Erythroblast (primary cell): Measurements from ENCODE around the gene HP1BP3.
A peak's percentile ranks its signal among the peaks of the same experiment; 100 is the strongest.

Experiments
- DNase-seq, 2 experiments: peaks; one replicate each; lab custom pipeline; 2025; lab: John Stamatoyannopoulos, UW
- GATA1 ChIP-seq: IDR thresholded peaks from 2 replicates; pipeline ENCODE4 v1.6.1; 2011; ENCODE audit warnings: low read depth, mild to moderate bottlenecking, control low read depth, low read length, moderate library complexity
- POLR2A ChIP-seq: IDR thresholded peaks from 2 replicates; pipeline ENCODE4 v1.6.1; 2011; ENCODE audit warnings: mild to moderate bottlenecking, low read length

The HP1BP3 gene

DNA sequence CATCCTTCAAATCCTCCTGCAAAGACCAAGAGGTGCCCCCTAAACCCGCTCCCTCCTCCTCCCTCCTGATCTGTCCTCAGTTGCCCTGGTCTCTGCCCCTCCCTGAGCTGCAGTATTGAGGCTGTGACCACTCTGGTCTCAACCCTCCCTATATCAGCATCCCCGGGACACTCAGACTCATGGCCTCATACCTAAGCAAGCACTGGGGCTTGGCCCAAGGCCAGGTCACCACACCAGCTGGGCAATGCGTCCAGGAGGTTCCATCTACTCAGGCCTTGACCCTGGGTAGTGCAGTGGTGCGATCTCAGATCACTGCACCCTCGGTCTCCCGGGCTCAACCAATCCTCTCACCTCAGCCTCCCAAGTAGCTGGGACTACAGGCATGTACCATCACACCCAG lies 79.0 kb downstream of the HP1BP3 start:
- DNase-seq: no peak
- no peak for TF ChIP-seq POLR2A
- no peak for TF ChIP-seq GATA1

DNA sequence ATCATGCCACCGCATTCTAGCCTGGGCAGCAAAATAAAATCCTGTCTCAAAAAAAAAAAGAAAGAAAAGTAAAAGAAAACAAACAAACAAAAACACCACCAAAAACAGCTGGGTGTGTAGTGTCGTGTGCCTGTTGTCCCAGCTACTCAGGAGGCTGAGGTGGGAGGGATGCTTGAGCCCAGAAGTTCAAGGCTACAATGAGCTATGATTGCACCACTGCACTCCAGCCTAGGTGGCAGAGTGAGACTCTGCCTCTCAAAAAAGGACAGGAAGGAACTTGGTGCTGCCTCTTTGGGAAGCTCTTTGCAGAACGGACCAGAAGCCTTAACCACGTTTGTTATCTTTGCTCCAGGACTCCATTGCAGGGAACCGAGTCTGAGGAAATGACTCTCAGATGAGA lies 80.3 kb downstream of the HP1BP3 start:
- no peak for TF ChIP-seq GATA1
- no peak for TF ChIP-seq POLR2A
- DNase-seq: no peak

DNA sequence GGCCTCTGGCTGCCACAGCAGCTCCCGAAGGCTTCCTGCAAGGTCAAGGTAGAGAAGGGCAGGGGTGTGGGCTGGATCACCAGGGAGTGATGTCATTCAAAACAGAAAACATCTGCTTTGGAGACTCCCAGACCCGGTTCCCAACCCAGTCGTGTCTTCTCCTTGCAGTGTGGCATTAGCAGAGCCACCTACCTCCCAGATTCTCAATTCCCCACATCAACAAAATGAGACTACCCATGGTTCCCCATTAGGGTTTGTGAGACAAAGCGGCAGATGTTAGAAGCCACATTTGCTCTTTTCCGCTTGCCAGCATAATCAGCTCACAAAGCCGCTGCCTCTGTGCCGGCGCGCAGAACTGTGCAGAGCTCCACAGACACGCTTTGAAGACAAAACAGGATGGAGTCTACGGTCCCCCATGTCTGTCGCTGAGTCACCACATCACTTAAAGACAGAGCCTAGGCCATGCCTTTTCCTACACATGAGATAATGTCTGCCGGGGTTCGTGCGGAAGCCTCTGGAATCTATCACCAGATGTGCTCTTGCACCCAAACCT lies 81.8 kb downstream of the HP1BP3 start:
- no peak for DNase-seq
- TF ChIP-seq POLR2A: no peak
- TF ChIP-seq GATA1: no peak

DNA sequence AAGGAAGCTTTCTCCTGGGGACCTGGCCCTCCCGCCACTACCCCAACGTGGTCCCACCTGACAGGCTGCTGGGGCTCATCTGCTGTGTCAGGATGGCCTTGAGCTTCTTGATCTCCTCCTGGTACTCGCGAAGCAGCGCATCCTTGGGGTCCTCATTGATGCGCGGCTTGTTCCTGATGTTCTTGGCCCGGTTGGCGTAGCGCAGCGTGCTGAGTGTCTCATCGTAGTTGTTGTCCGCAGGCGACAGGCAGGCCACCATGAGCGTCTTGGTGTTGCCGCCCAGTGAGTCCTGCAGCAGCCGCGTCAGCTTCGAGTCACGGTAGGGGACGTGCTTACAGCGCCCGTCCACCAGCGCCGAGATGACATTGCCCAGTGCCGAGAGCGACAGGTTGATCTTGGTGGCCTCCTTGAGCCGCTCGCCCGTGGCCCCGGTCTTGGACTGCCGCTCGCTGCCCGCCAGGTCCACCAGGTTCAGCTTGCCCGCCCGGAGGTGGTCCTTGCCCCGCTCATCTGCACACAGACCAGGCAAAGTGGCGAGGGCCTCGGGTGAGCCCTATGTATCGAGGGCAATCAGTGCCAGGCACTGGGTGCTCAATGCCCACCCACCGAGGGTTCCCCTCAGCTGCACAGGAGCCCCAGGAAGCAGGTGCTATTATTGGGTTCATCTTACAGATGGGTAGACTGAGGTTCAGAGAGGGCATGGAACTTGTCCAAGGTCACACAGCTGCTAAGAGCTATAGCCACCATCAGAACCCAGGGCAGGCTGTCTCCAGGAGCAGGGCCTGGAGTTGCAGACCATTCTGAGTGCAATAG lies 82.5 kb downstream of the HP1BP3 start:
- DNase-seq: no peak
- TF ChIP-seq POLR2A (no peak), GATA1 (no peak)

DNA sequence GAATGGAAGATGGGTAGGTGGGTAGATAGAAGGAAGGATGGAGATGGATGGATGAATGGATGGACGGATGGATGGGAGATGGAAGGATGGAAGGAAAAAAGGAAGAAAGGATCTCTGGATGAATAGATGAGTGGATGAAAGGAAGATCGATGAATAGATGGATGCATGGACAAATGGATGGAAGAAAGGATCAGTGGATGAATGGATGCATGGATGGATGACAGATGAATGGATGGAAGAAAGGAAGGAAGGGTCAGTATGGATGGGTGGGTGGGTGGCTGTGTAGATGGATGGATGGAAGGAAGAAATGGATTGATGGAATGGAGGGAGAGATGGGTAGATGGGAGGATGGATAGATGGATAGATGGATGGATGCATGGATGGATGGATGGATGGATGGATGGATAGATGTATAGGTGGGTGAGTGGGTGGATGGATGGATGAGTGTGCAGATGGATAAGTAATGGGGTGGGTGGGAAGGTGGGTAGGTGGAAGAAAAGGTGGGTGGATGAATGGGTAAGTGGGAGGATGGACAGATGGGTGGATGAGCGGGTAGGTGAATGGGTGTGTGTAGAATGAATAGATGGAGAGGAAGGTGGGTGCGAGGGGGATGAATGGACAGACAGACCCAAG lies 83.9 kb downstream of the HP1BP3 start:
- no peak for TF ChIP-seq GATA1
- TF ChIP-seq POLR2A: no peak
- DNase-seq: no peak

DNA sequence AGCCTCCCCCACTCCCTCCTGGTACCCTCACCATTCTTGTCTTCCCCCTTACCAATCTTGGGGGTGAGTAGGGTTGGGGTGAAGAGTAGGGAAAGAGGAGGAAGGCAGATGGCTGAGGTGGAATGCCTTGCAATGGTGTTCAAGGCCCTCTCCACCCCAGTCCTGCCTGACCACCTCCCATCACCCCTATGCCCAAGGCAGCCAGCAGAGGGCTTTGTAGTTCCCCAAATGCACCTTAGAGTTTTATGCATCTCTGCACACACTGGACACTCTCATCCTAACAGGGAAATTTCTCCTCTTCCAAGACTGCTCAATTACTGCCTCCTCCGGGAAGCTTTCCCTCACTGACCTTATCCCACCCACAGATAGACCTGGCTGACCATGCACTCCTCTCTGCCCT lies 84.7 kb downstream of the HP1BP3 start:
- DNase-seq: peak in 1 of 2 experiments; percentile 11
- TF ChIP-seq POLR2A (no peak), GATA1 (no peak)

DNA sequence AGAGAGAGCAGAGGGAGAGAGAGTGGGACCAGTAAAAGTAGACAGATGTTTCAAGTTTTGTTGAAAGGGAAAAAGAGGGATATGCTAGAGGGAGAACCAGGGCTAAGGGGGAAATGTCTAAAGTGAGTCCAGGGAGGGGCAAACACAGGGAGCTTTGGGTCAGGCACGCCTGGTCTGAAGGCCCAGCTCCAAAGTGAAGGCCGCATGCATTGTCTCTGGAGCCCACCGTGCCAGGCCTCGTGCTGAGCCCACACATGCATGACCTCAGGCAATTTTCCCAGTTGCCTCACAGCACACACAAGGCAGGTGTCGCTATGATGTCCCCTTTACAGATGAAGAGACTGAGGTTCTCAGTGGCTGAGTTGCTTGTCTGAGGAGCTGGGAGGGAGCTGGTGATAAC lies 85.3 kb downstream of the HP1BP3 start:
- no peak for DNase-seq
- TF ChIP-seq POLR2A: no peak
- no peak for TF ChIP-seq GATA1

DNA sequence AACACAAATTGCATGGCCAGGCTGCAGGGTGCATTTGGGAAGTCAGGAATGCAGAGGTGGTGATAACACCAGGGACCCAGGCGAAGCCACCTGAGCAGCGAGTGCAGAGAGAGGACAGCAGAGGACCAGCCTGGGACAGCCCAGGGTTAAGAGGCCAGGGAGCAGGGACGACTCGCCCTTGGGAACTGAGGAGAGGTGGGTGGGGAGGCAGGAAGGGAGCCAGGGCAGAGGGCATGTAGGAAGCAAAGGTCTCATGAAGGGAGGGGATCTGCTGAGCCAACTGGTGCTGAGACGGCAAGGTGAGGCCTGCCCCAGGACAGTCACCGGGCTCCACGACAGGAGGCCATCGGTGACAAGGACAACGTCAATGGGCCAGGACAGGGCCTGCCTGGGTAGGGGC lies 85.7 kb downstream of the HP1BP3 start:
- TF ChIP-seq POLR2A: no peak
- no peak for TF ChIP-seq GATA1
- no peak for DNase-seq

DNA sequence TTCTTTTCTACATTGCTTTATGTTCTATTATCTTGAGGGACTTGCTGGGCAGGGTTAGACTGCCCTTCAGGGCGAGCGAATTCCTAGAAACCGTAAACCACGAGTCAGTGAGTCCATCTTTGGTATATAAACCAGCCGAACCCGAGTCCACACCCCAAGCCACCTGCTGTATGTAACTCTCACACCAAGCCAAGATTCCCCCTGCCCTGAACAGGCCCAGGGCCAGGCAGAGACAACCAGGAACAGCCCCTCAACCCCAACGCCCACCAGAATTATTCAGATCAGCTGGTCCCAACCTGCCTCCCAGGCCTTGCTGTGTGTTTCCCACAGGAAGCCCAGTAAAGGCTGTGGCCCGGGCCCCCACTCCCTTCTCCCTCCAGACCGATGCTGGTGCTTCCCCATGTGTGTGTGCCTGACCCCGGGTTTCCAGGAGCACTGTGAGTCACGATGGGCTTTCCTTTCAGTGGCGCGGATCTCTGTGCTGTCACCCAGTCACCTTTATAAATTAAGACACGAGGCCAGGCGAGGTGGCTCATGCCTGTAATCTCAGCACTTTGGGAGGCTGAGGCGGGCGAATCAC lies 86.4 kb downstream of the HP1BP3 start:
- no peak for DNase-seq
- no peak for TF ChIP-seq POLR2A
- TF ChIP-seq GATA1: no peak

DNA sequence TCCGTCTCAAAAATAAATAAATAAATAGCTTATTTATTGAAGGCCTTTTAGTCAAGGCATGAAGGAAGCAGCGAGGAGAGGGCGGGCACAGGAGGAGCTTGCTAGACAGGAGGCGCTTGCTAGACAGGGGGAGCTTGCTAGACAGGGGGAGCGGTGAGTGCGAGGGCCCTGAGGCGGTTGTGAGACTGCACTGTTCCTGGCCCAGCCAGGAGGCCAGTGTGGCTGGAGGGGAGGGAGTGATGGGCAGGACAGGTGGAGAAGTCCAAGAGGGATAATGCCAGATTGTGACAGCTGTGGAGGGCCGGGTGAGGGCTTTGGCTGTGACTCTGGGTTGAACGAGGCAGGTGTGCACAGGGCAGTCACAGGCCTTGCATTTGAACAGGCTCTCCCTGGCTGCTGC lies 87.5 kb downstream of the HP1BP3 start:
- DNase-seq: no peak

DNA sequence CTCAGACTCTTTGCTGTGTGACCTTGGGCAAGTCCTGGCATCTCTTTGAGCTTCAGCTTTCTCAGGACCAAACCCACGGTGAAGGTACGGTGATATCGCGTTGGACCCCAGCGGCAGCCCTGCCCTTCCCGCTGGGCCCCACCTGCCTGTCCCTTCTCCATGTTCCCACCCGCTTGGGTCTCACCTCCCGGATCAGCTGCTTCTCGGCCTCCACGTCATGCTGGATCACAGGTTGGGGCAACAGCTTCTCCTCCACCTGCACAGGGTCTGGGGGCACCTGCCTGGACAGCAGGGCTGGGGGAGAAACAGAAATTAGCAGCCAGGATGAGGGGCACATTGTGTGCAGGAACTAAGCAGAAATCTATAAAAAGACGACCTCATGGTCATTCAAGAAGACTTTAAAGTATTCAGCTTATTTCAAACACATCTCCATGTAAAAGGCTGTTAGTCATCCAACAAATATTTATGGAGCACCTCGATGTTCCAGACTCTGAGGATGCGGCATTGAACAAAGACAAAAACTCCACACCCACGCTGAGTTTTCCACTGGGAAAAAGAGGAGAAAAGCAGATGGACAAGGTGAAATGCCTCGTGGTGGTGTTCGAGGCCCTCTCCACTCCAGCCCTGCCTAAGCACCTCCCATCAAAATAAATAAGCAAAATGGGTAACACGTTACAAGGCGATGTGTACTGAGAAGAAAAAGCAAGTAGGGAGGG lies 88.8 kb downstream of the HP1BP3 start:
- DNase-seq: no peak
- TF ChIP-seq POLR2A (no peak), GATA1 (no peak)

More for the DNA sequence above, 87.5 kb downstream of the HP1BP3 start:
- TF ChIP-seq POLR2A: no peak
- TF ChIP-seq GATA1: no peak

DNA sequence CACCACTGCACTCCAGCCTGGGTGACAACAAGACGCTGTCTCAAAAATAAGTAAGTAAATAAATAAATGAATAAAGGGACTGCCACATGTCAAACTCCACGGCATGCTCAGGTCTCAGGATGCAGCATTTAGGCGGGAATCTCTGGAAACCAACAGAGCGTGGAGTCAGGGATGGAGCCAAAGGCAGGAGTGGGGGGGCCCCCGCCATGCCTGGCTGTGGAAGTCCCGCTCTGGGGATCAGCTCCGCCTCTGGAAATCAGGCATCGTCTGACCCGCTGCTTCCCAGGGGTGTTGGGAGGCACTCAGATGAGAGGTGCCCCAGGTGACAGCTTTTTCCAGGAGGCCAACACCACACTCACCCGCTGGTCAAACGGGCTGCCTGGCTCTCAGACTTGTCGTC lies 89.5 kb downstream of the HP1BP3 start:
- no peak for DNase-seq
- TF ChIP-seq GATA1: no peak
- no peak for TF ChIP-seq POLR2A
